Stomach smooth muscle (tissue), 2 donors: ENCODE data around the gene MIEF1.
"Not testable (repeated sequence)": the region's sequence is repeated elsewhere in the genome, so short reads cannot be mapped to it uniquely, and the experiment has no call there.

Experiments
- H3K27ac ChIP-seq: one replicate; pipeline ENCODE4 v1.7.0; 2013; ENCODE audit warnings: mild to moderate bottlenecking, low read length, inconsistent platforms
- H3K27me3 ChIP-seq, 2 donors: one replicate each; pipeline ENCODE4 v1.7.0; 2013; ENCODE audit warnings: low read length in 2 of 2; ENCODE audit not compliant: insufficient read depth in 2 of 2, control insufficient read depth in 1 of 2
- H3K36me3 ChIP-seq, 2 donors: one replicate each; pipeline ENCODE4 v1.7.0; 2013; ENCODE audit warnings: low read length in 2 of 2; ENCODE audit not compliant: control insufficient read depth in 2 of 2, insufficient read depth in 2 of 2
- H3K4me1 ChIP-seq: one replicate; pipeline ENCODE4 v1.7.0; 2013; ENCODE audit warnings: low read length; ENCODE audit not compliant: control insufficient read depth, insufficient read depth
- H3K4me3 ChIP-seq, 2 donors: one replicate each; pipeline ENCODE4 v1.7.0; 2013; ENCODE audit warnings: low read length in 2 of 2
- H3K9ac ChIP-seq, 2 donors: one replicate each; pipeline ENCODE4 v1.7.0; 2013; ENCODE audit warnings: low read length in 2 of 2, mild to moderate bottlenecking in 1 of 2
- H3K9me3 ChIP-seq, 2 donors: one replicate each; pipeline ENCODE4 v1.7.0; 2013; ENCODE audit warnings: low read length in 2 of 2; ENCODE audit not compliant: control insufficient read depth in 2 of 2
- donor health status: healthy.
- donor health status: Pancreatic carcinoma.

MIEF1 gene

GRCh38 chr22:39514373-39514973 is 12.4 kb downstream of the MIEF1 start:
- Histone ChIP-seq H3K9me3 (no peaks in the 10 kb centered on the region), H3K27ac (no peak overlapping the region), H3K36me3 (peaks cover 40 to 49% of the 10 kb centered on the region in 2 donors), H3K4me3 (no peak overlapping the region), H3K27me3 (no peaks in the 10 kb centered on the region), H3K4me1 (peaks cover 19% of the 10 kb centered on the region), H3K9ac (no peak overlapping the region)

- Histone ChIP-seq H3K9ac (peak overlapping the region in 1 of 2 donors; percentile 36), H3K4me1 (peaks cover 19% of the 10 kb centered on the region), H3K36me3 (peaks cover 40 to 46% of the 10 kb centered on the region in 2 donors), H3K9me3 (no peaks in the 10 kb centered on the region), H3K4me3 (no peak overlapping the region), H3K27me3 (no peaks in the 10 kb centered on the region), H3K27ac (no peak overlapping the region)
These were observed 13.4 kb downstream of the MIEF1 start for GRCh38 chr22:39515266-39516050.

GRCh38 chr22:39517470-39517869 is 15.4 kb downstream of the MIEF1 start:
- Histone ChIP-seq H3K27ac (no peak overlapping the region), H3K36me3 (peaks cover 35 to 46% of the 10 kb centered on the region in 2 donors), H3K4me1 (peaks cover 29% of the 10 kb centered on the region), H3K9me3 (no peaks in the 10 kb centered on the region), H3K27me3 (no peaks in the 10 kb centered on the region), H3K4me3 (no peak overlapping the region), H3K9ac (no peak overlapping the region)

GRCh38 chr22:39518144-39518786 is 16.2 kb downstream of the MIEF1 start:
- peaks cover 37 to 46% of the 10 kb centered on the region in 2 donors for H3K36me3 ChIP-seq
- H3K4me3 ChIP-seq, result no peak overlapping the region
- H3K9me3 ChIP-seq, result no peaks in the 10 kb centered on the region
- H3K27me3 ChIP-seq, result no peaks in the 10 kb centered on the region
- H3K4me1 ChIP-seq, result peaks cover 37% of the 10 kb centered on the region
- no peak overlapping the region for H3K27ac ChIP-seq
- H3K9ac ChIP-seq, result peak overlapping the region; percentile 99

GRCh38 chr22:39518996-39519680 is 17.0 kb downstream of the MIEF1 start:
- Histone ChIP-seq H3K9ac (peak overlapping the region; percentile 99), H3K9me3 (no peaks in the 10 kb centered on the region), H3K36me3 (peaks cover 31 to 40% of the 10 kb centered on the region in 2 donors), H3K4me3 (peak overlapping the region; percentile 94 to 98), H3K27ac (peak overlapping the region; percentile 99), H3K27me3 (no peaks in the 10 kb centered on the region), H3K4me1 (peaks cover 42% of the 10 kb centered on the region)

- Histone ChIP-seq H3K4me3 (peak overlapping the region; percentile 94 to 98), H3K27ac (peak overlapping the region; percentile 99), H3K9ac (peak overlapping the region; percentile 99), H3K36me3 (peaks cover 32 to 38% of the 10 kb centered on the region in 2 donors), H3K4me1 (peaks cover 47% of the 10 kb centered on the region), H3K27me3 (no peaks in the 10 kb centered on the region), H3K9me3 (no peaks in the 10 kb centered on the region)
These were observed 17.7 kb downstream of the MIEF1 start for GRCh38 chr22:39519681-39520225.

- Histone ChIP-seq H3K27ac (peak within 1 kb of the TSS; percentile 99), H3K4me1 (peaks cover 50% of the 10 kb centered on the region), H3K4me3 (peak within 1 kb of the TSS; percentile 94 to 98), H3K9me3 (no peaks in the 10 kb centered on the region), H3K27me3 (no peaks in the 10 kb centered on the region), H3K36me3 (peaks cover 25 to 34% of the 10 kb centered on the region in 2 donors), H3K9ac (peak within 1 kb of the TSS; percentile 99)
These were observed 18.4 kb downstream of the MIEF1 start, which contains the start of gene ATF4 for GRCh38 chr22:39520226-39521105. TSS of gene ATF4 (plus strand) at chr22:39520562. CDS start at chr22:39521446, 884 bp downstream.

- peaks cover 22 to 32% of the 10 kb centered on the region in 2 donors for H3K36me3 ChIP-seq
- peaks cover 52% of the 10 kb centered on the region for H3K4me1 ChIP-seq
- not testable (repeated sequence) for H3K27me3 ChIP-seq, H3K9me3 ChIP-seq
- H3K9ac ChIP-seq, result peak overlapping the region; percentile 82 to 99
- peak overlapping the region; percentile 99 for H3K27ac ChIP-seq
- peak overlapping the region; percentile 94 to 98 for H3K4me3 ChIP-seq
These were observed 19.2 kb downstream of the MIEF1 start for GRCh38 chr22:39521106-39521885.

GRCh38 chr22:39522091-39522490 is 20.0 kb downstream of the MIEF1 start:
- not testable (repeated sequence) for H3K27me3 ChIP-seq, H3K9me3 ChIP-seq
- H3K27ac ChIP-seq, result peak overlapping the region; percentile 99
- peaks cover 22 to 33% of the 10 kb centered on the region in 2 donors for H3K36me3 ChIP-seq
- H3K9ac ChIP-seq, result peak overlapping the region; percentile 82 to 99
- peak overlapping the region; percentile 94 to 98 for H3K4me3 ChIP-seq
- H3K4me1 ChIP-seq, result peaks cover 52% of the 10 kb centered on the region
